H1 (cell line): ENCODE results near the gene OR2A25. TPM values are rescaled to one million over a fixed set of nuclear protein-coding genes. Genes with fewer than 3 reads are reported as not detected.

Experiments used
- CTCF ChIA-PET: fragments of 300-600 bp; sonication (Branson Sonifier 250); formaldehyde crosslinking; loops from one replicate; lab custom pipeline; 2021; ENCODE audit not compliant: partially characterized antibody; lab: Charles Lee
- POLR2A ChIA-PET: fragments of 300-600 bp; sonication (Branson Sonifier 250); formaldehyde crosslinking; loops from one replicate; lab custom pipeline; 2021; ENCODE audit warnings: inconsistent platforms; ENCODE audit not compliant: partially characterized antibody; lab: Charles Lee
- DNase-seq, 2 experiments: peaks; one replicate each; pipeline versions ENCODE4 v3.0.0 to v3.0.0-alpha.2; 2010 to 2022; ENCODE audit warnings: low spot score in 2 of 2, low read depth in 1 of 2, mixed read lengths in 1 of 2
- FAIRE-seq: peaks from 2 replicates; lab custom pipeline; 2011; peaks lifted over from hg19 to GRCh38; lab: Jason Lieb, UNC
- H2AFZ ChIP-seq: 2 replicates; pipeline ENCODE4 v1.8.1; 2012; ENCODE audit warnings: low read length, inconsistent platforms
- H2AK5ac ChIP-seq: 2 replicates; pipeline ENCODE4 v1.6.1; 2013; ENCODE audit warnings: low read depth, low read length
- H2BK120ac ChIP-seq: replicated peaks from 2 replicates; pipeline ENCODE3; 2013; ENCODE audit warnings: low read depth, low read length, inconsistent platforms
- H2BK12ac ChIP-seq: 2 replicates; pipeline ENCODE4 v1.6.1; 2013; ENCODE audit warnings: low read depth, low read length
- H2BK15ac ChIP-seq: 2 replicates; pipeline ENCODE4 v1.6.1; 2013; ENCODE audit warnings: low read length
- H2BK20ac ChIP-seq: 2 replicates; pipeline ENCODE4 v1.6.1; 2013; ENCODE audit warnings: low read length
- H2BK5ac ChIP-seq: 2 replicates; pipeline ENCODE4 v1.6.1; 2013; ENCODE audit warnings: low read depth, low read length
- H3K14ac ChIP-seq: 2 replicates; pipeline ENCODE4 v1.6.1; 2013; ENCODE audit warnings: inconsistent platforms; ENCODE audit not compliant: insufficient read length
- H3K18ac ChIP-seq: 2 replicates; pipeline ENCODE4 v1.6.1; 2013; ENCODE audit warnings: low read length; ENCODE audit errors: extremely low read depth
- H3K23ac ChIP-seq: 2 replicates; pipeline ENCODE4 v1.6.1; 2013; ENCODE audit warnings: inconsistent platforms; ENCODE audit not compliant: insufficient read length
- H3K23me2 ChIP-seq: 2 replicates; pipeline ENCODE4 v1.6.1; 2013; ENCODE audit warnings: low read depth, low read length
- H3K27ac ChIP-seq: 2 replicates; pipeline ENCODE4 v1.6.1; 2011; ENCODE audit warnings: low read depth, low read length, inconsistent platforms
- H3K27me3 ChIP-seq, 4 experiments: replicated peaks in 1 of 4; 1 replicate in 1 of 4; 2 replicates in 3 of 4; pipeline versions ENCODE4 v1.6.1 to v1.8.1; 2011 to 2013; ENCODE audit warnings: low read length in 3 of 4, mild to moderate bottlenecking in 3 of 4, inconsistent platforms in 2 of 4, mixed read lengths in 2 of 4, moderate library complexity in 1 of 4; ENCODE audit not compliant: control insufficient read depth in 3 of 4, insufficient read depth in 3 of 4; ENCODE audit errors: extremely low read depth in 1 of 4
- H3K36me3 ChIP-seq, 4 experiments: 2 replicates each; pipeline versions ENCODE4 v1.6.1 to v1.8.1; 2011 to 2013; ENCODE audit warnings: mild to moderate bottlenecking in 4 of 4, low read length in 3 of 4, moderate library complexity in 2 of 4, control low read depth in 1 of 4, inconsistent platforms in 1 of 4; ENCODE audit not compliant: insufficient read depth in 4 of 4, control insufficient read depth in 2 of 4
- H3K4ac ChIP-seq: replicated peaks from 2 replicates; pipeline ENCODE3; 2013; ENCODE audit warnings: low read length, low read depth, mixed read lengths, inconsistent platforms; ENCODE audit not compliant: insufficient read length
- H3K4me1 ChIP-seq, 4 experiments: replicated peaks in 1 of 4; 1 replicate in 1 of 4; 2 replicates in 3 of 4; pipeline versions ENCODE4 v1.6.1 to v1.8.1; 2011 to 2013; ENCODE audit warnings: low read length in 3 of 4, inconsistent platforms in 2 of 4, mixed read lengths in 1 of 4; ENCODE audit not compliant: insufficient read depth in 4 of 4, control insufficient read depth in 3 of 4
- H3K4me2 ChIP-seq, 2 experiments: 2 replicates each; pipeline versions ENCODE4 v1.6.1 to v1.8.1; 2011 to 2013; ENCODE audit warnings: low read depth in 2 of 2, low read length in 2 of 2, control low read depth in 1 of 2, inconsistent platforms in 1 of 2, mild to moderate bottlenecking in 1 of 2; ENCODE audit not compliant: insufficient read depth in 1 of 2
- H3K4me3 ChIP-seq, 4 experiments: fragments of 200-600, 300-600 bp in 1 of 4; sonication (generic), shearing (Covaris generic), sonication (Bioruptor Twin) in 1 of 4; 2 replicates each; pipeline versions ENCODE4 v1.5.1 to v1.8.1; 2011 to 2016; ENCODE audit warnings: low read length in 4 of 4, low read depth in 3 of 4, control low read depth in 2 of 4, inconsistent platforms in 2 of 4, mild to moderate bottlenecking in 2 of 4, mixed read lengths in 1 of 4, moderate library complexity in 1 of 4; ENCODE audit not compliant: insufficient read depth in 2 of 4; ENCODE audit errors: extremely low read depth in 1 of 4
- H3K56ac ChIP-seq: replicated peaks from 2 replicates; pipeline ENCODE3; 2013; ENCODE audit warnings: low read depth, mild to moderate bottlenecking, mixed read lengths, low read length, inconsistent platforms; ENCODE audit not compliant: insufficient read length
- H3K79me1 ChIP-seq: 2 replicates; pipeline ENCODE4 v1.6.1; 2013; ENCODE audit warnings: low read depth, low read length, control low read depth
- H3K79me2 ChIP-seq, 2 experiments: 2 replicates each; pipeline versions ENCODE4 v1.6.1 to v1.8.1; 2012 to 2013; ENCODE audit warnings: low read length in 2 of 2, mild to moderate bottlenecking in 2 of 2, inconsistent platforms in 1 of 2; ENCODE audit not compliant: insufficient read depth in 2 of 2, control insufficient read depth in 1 of 2
- H3K9ac ChIP-seq, 4 experiments: replicated peaks in 1 of 4; 1 replicate in 1 of 4; 2 replicates in 3 of 4; pipeline versions ENCODE4 v1.6.1 to v1.8.1; 2011 to 2013; ENCODE audit warnings: low read depth in 3 of 4, low read length in 3 of 4, control low read depth in 2 of 4, mild to moderate bottlenecking in 2 of 4, moderate library complexity in 2 of 4, inconsistent platforms in 1 of 4; ENCODE audit errors: extremely low read depth in 1 of 4
- H3K9me3 ChIP-seq, 2 experiments: 2 replicates each; pipeline versions ENCODE4 v1.6.1 to v1.8.1; 2012 to 2013; ENCODE audit warnings: mild to moderate bottlenecking in 2 of 2, moderate library complexity in 2 of 2, control low read depth in 1 of 2, inconsistent platforms in 1 of 2, low read depth in 1 of 2, low read length in 1 of 2, mixed read lengths in 1 of 2; ENCODE audit not compliant: insufficient read depth in 2 of 2
- H4K20me1 ChIP-seq, 2 experiments: replicated peaks in 1 of 2; 2 replicates each; pipeline versions ENCODE3 to v1.8.1; 2011 to 2013; ENCODE audit warnings: inconsistent platforms in 2 of 2, low read length in 2 of 2, mild to moderate bottlenecking in 1 of 2; ENCODE audit not compliant: insufficient read depth in 2 of 2, control insufficient read depth in 1 of 2
- H4K5ac ChIP-seq: 2 replicates; pipeline ENCODE4 v1.6.1; 2013; ENCODE audit warnings: low read length, low read depth, mixed read lengths, inconsistent platforms; ENCODE audit not compliant: insufficient read length
- H4K8ac ChIP-seq: 2 replicates; pipeline ENCODE4 v1.8.0; 2013; ENCODE audit warnings: mild to moderate bottlenecking, moderate library complexity, low read length, inconsistent platforms; ENCODE audit not compliant: insufficient read depth; ENCODE audit errors: extremely low read depth
- H4K91ac ChIP-seq: replicated peaks from 2 replicates; pipeline ENCODE3; 2013; ENCODE audit warnings: low read length, mixed read lengths, inconsistent platforms; ENCODE audit not compliant: insufficient read length
- BACH1 ChIP-seq: IDR thresholded peaks from 2 replicates; pipeline ENCODE4 v1.6.1; 2012; ENCODE audit warnings: low read length, improper control_type of control experiment
- CEBPB ChIP-seq: IDR thresholded peaks from 2 replicates; pipeline ENCODE4 v1.6.1; 2012; ENCODE audit warnings: low read depth, low read length
- CHD1 ChIP-seq: IDR thresholded peaks from 2 replicates; pipeline ENCODE4 v1.6.1; 2012; ENCODE audit warnings: low read depth, low read length, improper control_type of control experiment
- GABPA ChIP-seq: IDR thresholded peaks from 2 replicates; pipeline ENCODE4 v1.6.1; 2011; ENCODE audit warnings: mild to moderate bottlenecking, low read length, moderate library complexity, borderline replicate concordance; ENCODE audit not compliant: insufficient read depth
- JUN ChIP-seq: IDR thresholded peaks from 2 replicates; pipeline ENCODE4 v1.6.1; 2011; ENCODE audit warnings: low read depth, mild to moderate bottlenecking, improper control_type of control experiment, low read length
- JUND ChIP-seq: IDR thresholded peaks from 2 replicates; pipeline ENCODE4 v1.6.1; 2011; ENCODE audit warnings: mild to moderate bottlenecking, improper control_type of control experiment, low read length
- KDM4A ChIP-seq: IDR thresholded peaks from one replicate; pipeline ENCODE4 v1.7.1; 2012; ENCODE audit warnings: low read depth, mild to moderate bottlenecking, moderate library complexity, low read length, inconsistent platforms; ENCODE audit not compliant: severe bottlenecking
- PHF8 ChIP-seq: fragments of 200-600 bp; sonication (generic); conservative IDR thresholded peaks from 2 replicates; pipeline ENCODE4 v1.7.1; 2012; ENCODE audit warnings: low read depth, mild to moderate bottlenecking, inconsistent platforms, low read length, moderate library complexity
- SIRT6 ChIP-seq: IDR thresholded peaks from one replicate; pipeline ENCODE4 v1.7.1; 2012; ENCODE audit warnings: low read length, inconsistent platforms
- SIX5 ChIP-seq: IDR thresholded peaks from 2 replicates; pipeline ENCODE4 v1.6.1; 2011; ENCODE audit warnings: mild to moderate bottlenecking, low read depth, low read length
- TCF12 ChIP-seq: IDR thresholded peaks from 2 replicates; pipeline ENCODE4 v1.6.1; 2011; ENCODE audit warnings: low read depth, mild to moderate bottlenecking, low read length
- ZNF274 ChIP-seq: IDR thresholded peaks from 2 replicates; pipeline ENCODE4 v1.7.0; 2012; ENCODE audit warnings: low read length, borderline replicate concordance; ENCODE audit errors: extremely low read depth
- polyA plus RNA-seq, 7 experiments: library from polyadenylated mRNA; depleted of rRNA in 3 of 7; stranded (reverse) in 5 of 7; unstranded in 2 of 7; fragments of >200 nt in 5 of 7; fragments of 200-250 nt in 2 of 7; gene quantifications; 1 replicate in 5 of 7; 2 replicates in 1 of 7; 4 replicates in 1 of 7; pipeline versions ENCODE4 v1.2.1 to v1.2.3, GENCODE V29; 2011 to 2013; ENCODE audit warnings: missing spikeins in 2 of 7, mixed read lengths in 2 of 7
- total RNA-seq: library from RNA; stranded (reverse); fragmentation: NEBNext Ultra II Directional; extraction: Animal tissue kit (Norgen Biotek cat#: 25700); gene quantifications from 2 replicates; pipeline ENCODE4 v1.2.1, GENCODE V29; 2021

The OR2A25 gene
- total and polyA plus RNA-seq, 2 of the 8 experiments (the other 6 are each of a cell fraction or from before 2014, with no cell fraction given), result not detected

GRCh38 chr7:144105211-144105610 is 35.6 kb downstream of the OR2A25 start:
- FAIRE-seq, result no peak
- H3K27ac ChIP-seq, result no peak overlapping the region

More at GRCh38 chr7:144105211-144105610, 35.6 kb downstream of the OR2A25 start:
- Histone ChIP-seq H3K4me1 (no peaks in the 10 kb centered on the region), H2BK120ac (no peak overlapping the region), H2BK5ac (no peak overlapping the region), H4K5ac (no peak overlapping the region), H2BK15ac (no peak overlapping the region), H3K23me2 (no peaks in the 10 kb centered on the region), H3K36me3 (no peaks in the 10 kb centered on the region), H3K27me3 (no peaks in the 10 kb centered on the region), H3K4ac (no peak overlapping the region), H4K91ac (no peak overlapping the region), H4K8ac (no peak overlapping the region), H2BK12ac (no peak overlapping the region), H3K79me1 (no peaks in the 10 kb centered on the region), H2BK20ac (no peak overlapping the region), H3K56ac (no peak overlapping the region), H3K18ac (no peak overlapping the region), H3K79me2 (no peaks in the 10 kb centered on the region), H3K4me3 (no peak overlapping the region), H3K9me3 (no peaks in the 10 kb centered on the region), H3K4me2 (no peak overlapping the region), H3K9ac (no peak overlapping the region), H2AK5ac (no peak overlapping the region), H3K14ac (no peak overlapping the region), H2AFZ (no peak overlapping the region), H4K20me1 (no peaks in the 10 kb centered on the region), H3K23ac (no peak overlapping the region)
- ChIA-PET POLR2A (no interaction called here), CTCF (interaction anchor here (0.7 kb wide), 1 partner anchor 10 kb away, joined by 3 read pairs; no protein-coding TSS in a partner anchor)
- TF ChIP-seq BACH1, result no peak
- no peak for TF ChIP-seq CHD1
- no peak for TF ChIP-seq GABPA
- no peak for TF ChIP-seq PHF8
- TF ChIP-seq JUN, result no peak
- no peak for TF ChIP-seq JUND
- TF ChIP-seq TCF12, result no peak
- no peak for TF ChIP-seq KDM4A
- TF ChIP-seq CEBPB, result no peak
- TF ChIP-seq SIX5, result no peak
- TF ChIP-seq SIRT6, result no peak
- TF ChIP-seq ZNF274, result no peak
- no peak for DNase-seq
